Measurements from ENCODE around the gene RERE. TPM values are rescaled to one million over a fixed set of nuclear protein-coding genes. Genes with fewer than 3 reads are reported as not detected.

RERE gene
- total and polyA plus RNA-seq, 2 experiments from 2014 or later, result 148 to 170 TPM

- peaks cover 2% of the 10 kb centered on the region; the same call in 1 of the 3 replicates for H3K9me3 Mint-ChIP-seq
- H3K4me2 ChIP-seq, result no peak overlapping the region
- H3K4me1 Mint-ChIP-seq, result peaks cover 13% of the 10 kb centered on the region
- peaks cover 25% of the 10 kb centered on the region for H3F3A ChIP-seq (replicated peaks; ENCODE audit: low read depth)
- peaks cover 9% of the 10 kb centered on the region; the same call in 1 of the 2 replicates for H3K36me3 ChIP-seq (ENCODE audit: insufficient read depth)
- ATAC-seq (no peak), DNase-seq (ENCODE audit: low spot score) (no peak)
- no peak overlapping the region for H3K4me3 ChIP-seq
- no peaks in the 10 kb centered on the region for H3K79me2 ChIP-seq (replicated peaks; ENCODE audit: insufficient read depth)
- no peak overlapping the region for H2AFZ ChIP-seq
- H3K27me3 Mint-ChIP-seq (ENCODE audit: insufficient read depth, low read depth, poor library complexity), result peaks cover 19% of the 10 kb centered on the region
- H3K27ac Mint-ChIP-seq, result no peak overlapping the region
- H3K4me3 Mint-ChIP-seq, result no peak overlapping the region
- peaks cover 27% of the 10 kb centered on the region for H3K36me3 Mint-ChIP-seq (ENCODE audit: low read depth)
- H4K20me1 ChIP-seq (replicated peaks; ENCODE audit: insufficient read depth), result 0 out of 2 replicates have a peak, but pooled peaks cover 9% of the 10 kb centered on the region
- H3K9me2 ChIP-seq (ENCODE audit: insufficient read depth), result no peaks in the 10 kb centered on the region
- H3K4me1 ChIP-seq (ENCODE audit: insufficient read depth), result no peaks in the 10 kb centered on the region
- TF ChIP-seq CTCF (conservative IDR thresholded peaks at IDR 0.05; ENCODE audit: low read depth in 2 of 2) (no peak), ETS1 (IDR thresholded peaks at IDR 0.05) (no peak), CREB1 (CRISPR knock-in tag; IDR thresholded peaks at IDR 0.05; ENCODE audit: low read depth) (no peak), EZH2phosphoT487 (IDR thresholded peaks at IDR 0.05; ENCODE audit: unreplicated experiment) (no peak), POLR2AphosphoS5 (IDR thresholded peaks at IDR 0.05; ENCODE audit: low read depth) (no peak)
- no peak overlapping the region for H3K27ac ChIP-seq (ENCODE audit: low read depth)
- no peaks in the 10 kb centered on the region for H3K27me3 ChIP-seq (ENCODE audit: insufficient read depth)
These were observed 36.8 kb upstream of the RERE start for GRCh38 chr1:8854240-8854639.

GRCh38 chr1:8851060-8851459, 33.6 kb upstream of the RERE start:
- H4K20me1 ChIP-seq (replicated peaks; ENCODE audit: insufficient read depth), result no peaks in the 10 kb centered on the region
- no peaks in the 10 kb centered on the region for H3K9me2 ChIP-seq (ENCODE audit: insufficient read depth)
- no peak overlapping the region for H2AFZ ChIP-seq
- no peak for DNase-seq (ENCODE audit: low spot score)
- Mint-ChIP-seq H3K27ac (no peak overlapping the region), H3K4me3 (no peak overlapping the region), H3K36me3 (ENCODE audit: low read depth) (no peaks in the 10 kb centered on the region; the same call in 2 of the 3 replicates), H3K27me3 (ENCODE audit: insufficient read depth, low read depth, poor library complexity) (peaks cover 13% of the 10 kb centered on the region), H3K9me3 (peaks cover 2% of the 10 kb centered on the region; the same call in 1 of the 3 replicates), H3K4me1 (peaks cover 6% of the 10 kb centered on the region; the same call in 2 of the 3 replicates)
- no peaks in the 10 kb centered on the region for H3K36me3 ChIP-seq (ENCODE audit: insufficient read depth)
- no peak overlapping the region for H3K27ac ChIP-seq (ENCODE audit: low read depth)
- no peak overlapping the region for H3K4me2 ChIP-seq
- H3K79me2 ChIP-seq (replicated peaks; ENCODE audit: insufficient read depth), result no peaks in the 10 kb centered on the region
- H3K27me3 ChIP-seq (ENCODE audit: insufficient read depth), result no peaks in the 10 kb centered on the region
- H3K4me1 ChIP-seq (ENCODE audit: insufficient read depth), result no peaks in the 10 kb centered on the region
- H3F3A ChIP-seq (replicated peaks; ENCODE audit: low read depth), result peaks cover under 1% of the 10 kb centered on the region
- H3K4me3 ChIP-seq, result no peak overlapping the region
- ATAC-seq, result no peak
- TF ChIP-seq ZNF331 (CRISPR knock-in tag; IDR thresholded peaks at IDR 0.05; ENCODE audit: low read depth), result no peak
- no peak for TF ChIP-seq REST (IDR thresholded peaks at IDR 0.05; ENCODE audit: unreplicated experiment)
- no peak for TF ChIP-seq ETS1 (IDR thresholded peaks at IDR 0.05)
- TF ChIP-seq NANOG (IDR thresholded peaks at IDR 0.05; ENCODE audit: borderline replicate concordance), result no peak
- TF ChIP-seq STAT1 (IDR thresholded peaks at IDR 0.05; ENCODE audit: unreplicated experiment), result no peak
- no peak for TF ChIP-seq EZH2phosphoT487 (IDR thresholded peaks at IDR 0.05; ENCODE audit: unreplicated experiment)
- TF ChIP-seq CTCF (conservative IDR thresholded peaks at IDR 0.05; ENCODE audit: low read depth in 2 of 2), result no peak
- TF ChIP-seq ZNF114 (CRISPR knock-in tag; IDR thresholded peaks at IDR 0.05), result no peak
- no peak for TF ChIP-seq CREB1 (CRISPR knock-in tag; IDR thresholded peaks at IDR 0.05; ENCODE audit: low read depth)
- no peak for TF ChIP-seq EZH2 (IDR thresholded peaks at IDR 0.05; ENCODE audit: low read depth, unreplicated experiment)
